ENCODE results near the gene SLC44A5. TPM values are rescaled to one million over a fixed set of nuclear protein-coding genes. Genes with fewer than 3 reads are reported as not detected.

The SLC44A5 gene
- total RNA-seq, 1 experiment from 2014 or later: 2.4 TPM

- no CpG with 5 or more reads among the region's 2 CpGs for WGBS (ENCODE audit: extremely low coverage, insufficient read length, low lambda C conversion rate)
Observed at GRCh38 chr1:75327395-75327794, 283.5 kb downstream of the SLC44A5 start.

More at GRCh38 chr1:75327395-75327794, 283.5 kb downstream of the SLC44A5 start:
- Histone ChIP-seq H2AFZ (ENCODE audit: low read length) (no peak overlapping the region), H2BK120ac (ENCODE audit: low read depth, low read length, poor library complexity, severe bottlenecking) (no peak overlapping the region), H3K79me2 (ENCODE audit: insufficient read depth, low read length) (no peaks in the 10 kb centered on the region), H2BK20ac (ENCODE audit: low read depth, low read length, poor library complexity, severe bottlenecking) (no peak overlapping the region), H3K4me2 (ENCODE audit: insufficient read depth, insufficient read length, low read length) (no peak overlapping the region), H4K8ac (replicated peaks; ENCODE audit: insufficient read length, low read depth, low read length) (no peak overlapping the region), H3K14ac (ENCODE audit: insufficient read depth, low read length) (no peak overlapping the region), H3K23ac (ENCODE audit: insufficient read length, low read depth, low read length) (no peak overlapping the region), H4K91ac (ENCODE audit: insufficient read length, low read depth, low read length) (no peak overlapping the region), H2BK12ac (ENCODE audit: insufficient read length, low read depth, low read length) (no peak overlapping the region), H3K79me1 (ENCODE audit: insufficient read depth, low read depth, low read length, poor library complexity, severe bottlenecking) (no peaks in the 10 kb centered on the region), H3K9ac (ENCODE audit: extremely low read depth, insufficient read length, low read length) (no peak overlapping the region), H4K20me1 (ENCODE audit: control insufficient read depth, insufficient read depth, insufficient read length) (no peaks in the 10 kb centered on the region), H3K4me1 (ENCODE audit: insufficient read depth, low read length) (no peaks in the 10 kb centered on the region), H4K5ac (ENCODE audit: insufficient read length, low read depth, low read length) (no peak overlapping the region), H3K23me2 (ENCODE audit: insufficient read length, low read depth, low read length, poor library complexity, severe bottlenecking) (no peaks in the 10 kb centered on the region), H3K9me3 (ENCODE audit: control insufficient read depth, low read depth, low read length) (no peaks in the 10 kb centered on the region), H2BK15ac (ENCODE audit: low read depth, low read length) (no peak overlapping the region), H3T11ph (ENCODE audit: low read length) (no peak overlapping the region), H3K4ac (ENCODE audit: low read depth, low read length) (no peak overlapping the region), H3K27ac (ENCODE audit: insufficient read length, low read depth, low read length) (no peak overlapping the region), H3K18ac (ENCODE audit: insufficient read length, low read depth, low read length) (no peak overlapping the region), H2AK5ac (ENCODE audit: insufficient read length, low read length) (no peak overlapping the region), H3K27me3 (ENCODE audit: insufficient read depth, low read length) (no peaks in the 10 kb centered on the region), H3K56ac (ENCODE audit: insufficient read length, low read depth, low read length) (no peak overlapping the region), H2BK5ac (ENCODE audit: insufficient read length, low read length) (no peak overlapping the region)
- H3K27ac Mint-ChIP-seq: no peak overlapping the region
- no peaks in the 10 kb centered on the region for H3K36me3 Mint-ChIP-seq (ENCODE audit: insufficient read depth in 1 of 3, low read depth in 3 of 3)
- no peak overlapping the region for H3K4me3 Mint-ChIP-seq
- no peaks in the 10 kb centered on the region; a peak in 2 of 5 replicates for H3K9me3 Mint-ChIP-seq
- no peaks in the 10 kb centered on the region for H3K27me3 Mint-ChIP-seq (ENCODE audit: low read depth)
- no peak for DNase-seq
- H3K4me1 Mint-ChIP-seq: peaks cover 9% of the 10 kb centered on the region in 2 experiments
- TF ChIP-seq CTCF (conservative IDR thresholded peaks at IDR 0.05): no peak
